Memory B cell (primary cell): ENCODE data around the gene FN3K.
"Not testable (repeated sequence)": the region's sequence is repeated elsewhere in the genome, so short reads cannot be mapped to it uniquely, and the experiment has no call there.

Source experiments
- ATAC-seq: fragments of 150-1000 bp; cut with Tn5 transposase; 2 replicates; pipeline ENCODE4 v1.10.0; 2021; ENCODE audit warnings: low read depth, mild to moderate bottlenecking, moderate library complexity
- DNase-seq, 2 donors: peaks; one replicate each; pipeline ENCODE4 v3.0.0; 2022; ENCODE audit warnings: low spot score in 2 of 2
- H3K27ac Mint-ChIP-seq: one replicate; pipeline ENCODE4 v1.8.0; 2022; ENCODE audit warnings: mild to moderate bottlenecking, moderate library complexity, mixed read lengths
- H3K27me3 Mint-ChIP-seq: one replicate; pipeline ENCODE4 v1.8.0; 2022; ENCODE audit warnings: mixed read lengths
- H3K36me3 Mint-ChIP-seq: one replicate; pipeline ENCODE4 v1.8.0; 2022; ENCODE audit warnings: mild to moderate bottlenecking, mixed read lengths
- H3K4me1 Mint-ChIP-seq: one replicate; pipeline ENCODE4 v1.8.0; 2022; ENCODE audit warnings: mixed read lengths
- H3K4me3 Mint-ChIP-seq: one replicate; pipeline ENCODE4 v1.8.0; 2022; ENCODE audit warnings: mild to moderate bottlenecking, moderate library complexity, mixed read lengths
- H3K9me3 Mint-ChIP-seq: one replicate; pipeline ENCODE4 v1.8.0; 2022; ENCODE audit warnings: mixed read lengths

The FN3K gene

DNA sequence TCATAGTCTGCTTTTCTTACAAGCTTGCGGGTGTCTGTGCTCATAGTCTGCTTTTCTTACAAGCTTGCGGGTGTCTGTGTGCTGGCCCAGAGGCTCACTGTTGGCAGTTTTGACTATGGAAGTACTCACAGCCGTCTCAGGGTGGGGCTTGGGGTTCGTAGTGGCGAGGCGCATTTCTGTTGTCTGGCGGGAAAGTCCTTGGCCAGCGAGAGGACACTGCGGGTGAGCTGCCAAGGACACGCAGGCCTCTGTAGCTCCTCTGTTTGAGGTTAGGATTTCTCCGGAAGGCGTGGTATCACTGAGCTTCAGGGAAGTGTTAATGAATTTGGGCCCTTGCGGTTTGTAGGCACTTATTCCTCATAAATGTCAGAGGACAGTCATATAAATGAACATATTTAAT lies 30.0 kb downstream of the FN3K start:
- Mint-ChIP-seq H3K27me3 (no peaks in the 10 kb centered on the region), H3K4me1 (peaks cover 6% of the 10 kb centered on the region), H3K27ac (no peak overlapping the region), H3K9me3 (no peaks in the 10 kb centered on the region), H3K4me3 (no peak overlapping the region), H3K36me3 (peaks cover 14% of the 10 kb centered on the region)
- no peak for DNase-seq
- no peak for ATAC-seq

DNA sequence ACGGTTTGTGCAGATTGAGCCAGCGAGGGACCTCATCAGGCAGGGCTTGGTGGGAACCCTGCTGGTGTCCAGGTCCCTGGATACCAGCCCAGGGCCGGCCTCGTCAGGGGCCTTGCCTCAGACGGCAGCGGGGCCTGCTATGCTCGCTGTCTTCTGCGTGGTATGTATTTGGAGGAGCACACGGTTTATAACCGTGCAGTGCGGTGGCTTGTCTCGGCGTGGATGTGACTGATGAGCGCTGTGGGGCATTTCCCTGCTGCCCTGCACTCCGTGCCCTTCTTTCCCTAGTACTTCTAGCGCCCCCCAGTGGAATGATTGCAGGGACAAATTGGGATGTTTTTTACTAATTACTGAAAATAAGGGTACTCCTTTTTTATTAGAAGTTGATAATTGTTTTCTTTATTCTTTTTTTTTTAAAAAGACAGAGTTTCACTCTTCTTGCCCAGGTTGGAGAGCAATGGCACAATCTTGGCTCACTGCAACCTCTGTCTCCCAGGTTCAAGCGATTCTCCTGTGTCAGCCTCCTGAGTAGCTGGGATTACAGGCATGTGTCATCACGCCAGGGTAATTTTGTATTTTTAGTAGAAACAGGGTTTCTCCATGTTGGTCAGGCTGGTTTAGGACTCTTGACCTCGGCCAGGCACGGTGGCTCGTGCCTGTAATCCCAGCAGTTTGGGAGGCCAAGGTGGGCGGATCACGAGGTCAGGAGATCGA lies 31.8 kb downstream of the FN3K start:
- no peak for ATAC-seq
- Mint-ChIP-seq H3K9me3 (no peaks in the 10 kb centered on the region), H3K27me3 (no peaks in the 10 kb centered on the region), H3K4me3 (no peak overlapping the region), H3K4me1 (peaks cover 6% of the 10 kb centered on the region), H3K36me3 (peaks cover 13% of the 10 kb centered on the region), H3K27ac (no peak overlapping the region)
- DNase-seq: no peak

DNA sequence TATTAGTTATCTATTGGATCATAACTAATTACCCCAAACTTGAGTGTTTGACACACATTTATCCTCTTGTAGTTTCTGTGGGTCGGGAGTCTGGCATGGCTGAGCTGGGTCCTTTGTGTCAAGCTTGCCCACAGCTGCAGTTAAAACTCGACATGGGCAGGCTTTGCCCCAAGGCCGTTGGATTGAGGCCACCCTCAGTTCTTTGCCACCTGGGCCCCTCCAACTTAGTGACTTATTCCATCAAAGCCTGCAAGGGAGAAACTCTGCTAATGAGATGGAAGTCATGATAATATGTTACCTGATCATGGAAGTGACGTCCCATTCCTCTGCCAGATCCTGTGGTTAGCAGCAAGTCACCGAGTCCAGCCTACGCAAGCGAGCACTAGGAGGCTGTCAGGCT lies 33.6 kb downstream of the FN3K start:
- Mint-ChIP-seq H3K36me3 (peaks cover 13% of the 10 kb centered on the region), H3K4me3 (no peak overlapping the region), H3K4me1 (no peaks in the 10 kb centered on the region), H3K27ac (no peak overlapping the region), H3K9me3 (no peaks in the 10 kb centered on the region), H3K27me3 (no peaks in the 10 kb centered on the region)
- ATAC-seq (no peak), DNase-seq (no peak)

DNA sequence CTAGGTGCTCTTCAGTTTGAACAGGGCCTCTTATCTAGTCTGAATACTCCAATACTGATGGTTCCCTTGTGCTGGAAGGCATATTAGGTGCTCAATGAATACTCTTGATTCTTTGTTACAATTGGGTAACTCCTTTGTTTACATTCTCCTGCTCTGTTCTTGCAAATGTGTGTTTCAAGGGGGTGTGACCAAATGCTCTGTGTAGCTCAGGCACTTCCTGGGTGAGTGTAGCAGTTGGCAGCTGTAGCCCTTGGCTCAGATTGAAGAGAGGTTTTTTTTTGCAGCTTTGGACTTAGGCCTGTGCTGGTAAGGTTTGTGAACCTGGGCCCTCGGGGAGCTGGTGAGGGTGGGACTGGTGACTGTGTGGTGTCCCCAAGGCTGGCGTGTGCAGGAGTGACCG lies 36.6 kb downstream of the FN3K start:
- H3K9me3 Mint-ChIP-seq: no peaks in the 10 kb centered on the region
- no peak overlapping the region for H3K27ac Mint-ChIP-seq
- DNase-seq: no peak
- ATAC-seq: no peak
- H3K36me3 Mint-ChIP-seq: peaks cover 12% of the 10 kb centered on the region
- H3K27me3 Mint-ChIP-seq: no peaks in the 10 kb centered on the region
- H3K4me3 Mint-ChIP-seq: no peak overlapping the region
- peaks cover 7% of the 10 kb centered on the region for H3K4me1 Mint-ChIP-seq

DNA sequence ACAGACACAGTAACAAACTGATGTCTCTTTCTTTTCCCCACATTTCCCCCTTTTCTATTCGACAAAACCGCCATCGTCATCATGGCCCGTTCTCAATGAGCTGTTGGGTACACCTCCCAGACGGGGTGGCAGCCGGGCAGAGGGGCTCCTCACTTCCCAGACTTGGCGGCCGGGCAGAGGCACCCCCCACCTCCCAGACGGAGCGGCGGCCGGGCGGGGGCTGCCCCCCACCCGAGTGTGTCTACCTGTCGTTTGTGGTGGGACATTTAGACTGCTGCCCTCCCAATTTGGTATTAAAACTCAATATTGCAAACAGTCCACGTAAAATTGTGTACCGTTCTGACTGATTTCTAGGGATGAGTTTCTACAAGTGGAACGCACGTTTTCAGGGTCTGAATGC lies 39.0 kb downstream of the FN3K start:
- H3K27me3 Mint-ChIP-seq, H3K9me3 Mint-ChIP-seq, H3K27ac Mint-ChIP-seq, ATAC-seq, DNase-seq, H3K36me3 Mint-ChIP-seq: not testable (repeated sequence)
- Mint-ChIP-seq H3K4me3 (peak overlapping the region; percentile 75), H3K4me1 (peaks cover 12% of the 10 kb centered on the region)

DNA sequence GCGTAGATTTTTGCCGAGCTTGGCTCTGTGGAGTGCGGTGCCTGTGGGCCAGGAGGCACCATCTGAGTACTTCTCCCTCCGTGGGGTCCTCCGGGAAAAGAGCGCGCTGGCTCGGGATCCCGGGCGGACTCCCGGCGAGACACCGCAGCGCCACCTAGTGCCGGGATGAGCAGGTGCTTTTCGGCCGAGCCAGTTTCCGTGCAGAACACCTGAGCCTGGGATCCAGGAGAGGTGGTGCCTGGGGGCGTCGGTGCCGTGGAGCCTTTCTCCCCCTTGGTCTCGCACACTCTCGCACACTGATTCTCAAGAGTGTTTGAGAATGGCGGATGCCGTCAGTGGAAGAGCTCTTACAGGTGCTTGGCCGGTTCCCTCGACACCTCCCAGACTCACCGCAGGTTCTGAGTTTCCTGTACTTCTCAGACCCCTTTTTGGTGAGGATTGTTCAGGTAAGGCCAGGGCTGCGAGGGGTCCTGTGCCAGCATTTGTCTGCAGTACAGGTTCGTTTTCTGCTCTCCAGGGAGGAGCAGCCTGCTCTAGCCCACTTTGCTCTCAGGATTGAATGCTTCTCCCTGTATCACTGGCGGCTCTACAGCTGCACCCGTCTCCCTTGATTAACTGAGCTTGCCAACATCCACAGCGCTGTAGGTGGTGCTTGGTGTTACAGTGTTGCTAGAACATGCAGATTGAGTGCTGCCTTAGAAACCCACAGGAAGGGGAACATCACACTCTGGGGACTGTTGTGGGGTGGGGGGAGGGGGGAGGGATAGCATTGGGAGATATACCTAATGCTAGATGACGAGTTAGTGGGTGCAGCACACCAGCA lies 39.8 kb downstream of the FN3K start:
- no peaks in the 10 kb centered on the region for H3K9me3 Mint-ChIP-seq
- H3K36me3 Mint-ChIP-seq: peaks cover 5% of the 10 kb centered on the region
- ATAC-seq: peak; percentile 93
- H3K27ac Mint-ChIP-seq: peak overlapping the region; percentile 79
- H3K4me3 Mint-ChIP-seq: peak overlapping the region; percentile 75
- H3K27me3 Mint-ChIP-seq: no peaks in the 10 kb centered on the region
- H3K4me1 Mint-ChIP-seq: peaks cover 12% of the 10 kb centered on the region
- peak; percentile 32 to 51 for DNase-seq

DNA sequence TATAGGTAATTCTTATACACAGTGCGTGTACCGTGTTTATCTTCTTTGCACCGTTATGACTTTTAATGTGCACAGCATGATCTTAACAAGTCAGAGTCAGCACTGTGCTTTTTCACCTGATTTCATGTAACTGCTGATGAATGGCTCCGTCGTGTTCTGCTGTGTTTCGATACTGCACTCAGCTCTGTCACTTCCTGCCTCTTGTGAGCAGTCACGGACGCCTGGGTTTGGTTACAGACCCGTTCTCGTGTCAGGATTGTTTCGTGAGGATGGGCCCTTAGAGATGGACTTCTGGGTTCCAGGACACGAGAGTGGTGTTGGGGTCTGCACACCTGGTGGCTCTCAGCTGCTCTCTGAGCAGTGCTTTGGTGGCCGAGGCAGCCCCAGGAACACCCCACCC lies 41.0 kb downstream of the FN3K start:
- H3K27me3 Mint-ChIP-seq: no peaks in the 10 kb centered on the region
- peaks cover 12% of the 10 kb centered on the region for H3K4me1 Mint-ChIP-seq
- DNase-seq (peak in 1 of 2 donors; percentile 32), ATAC-seq (peak; percentile 59)
- H3K27ac Mint-ChIP-seq: peak overlapping the region; percentile 68
- peaks cover 5% of the 10 kb centered on the region for H3K36me3 Mint-ChIP-seq
- no peaks in the 10 kb centered on the region for H3K9me3 Mint-ChIP-seq
- peak overlapping the region; percentile 39 for H3K4me3 Mint-ChIP-seq

DNA sequence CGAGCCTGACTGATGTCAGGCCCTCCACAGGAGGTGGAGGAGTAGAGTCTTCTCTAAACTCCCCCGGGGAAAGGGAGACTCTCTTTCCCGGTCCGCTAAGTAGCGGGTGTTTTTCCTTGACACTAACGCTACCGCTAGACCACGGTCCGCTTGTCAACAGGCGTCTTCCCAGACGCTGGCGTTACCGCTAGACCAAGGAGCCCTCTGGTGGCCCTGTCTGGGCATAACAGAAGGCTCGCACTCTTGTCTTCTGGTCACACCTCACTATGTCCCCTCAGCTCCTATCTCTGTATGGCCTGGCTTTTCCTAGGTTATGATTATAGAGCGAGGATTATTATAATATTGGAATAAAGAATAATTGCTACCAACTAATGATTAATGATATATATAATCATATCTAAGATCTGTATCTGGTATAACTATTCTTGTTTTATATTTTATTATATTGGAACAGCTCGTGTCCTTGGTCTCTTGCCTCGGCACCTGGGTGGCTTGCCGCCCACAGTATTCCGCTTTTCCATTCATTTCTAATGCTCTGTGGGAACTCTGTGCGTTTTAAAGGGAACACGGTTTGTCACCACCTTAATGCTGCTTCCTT lies 42.5 kb downstream of the FN3K start:
- not testable (repeated sequence) for H3K27me3 Mint-ChIP-seq

DNA sequence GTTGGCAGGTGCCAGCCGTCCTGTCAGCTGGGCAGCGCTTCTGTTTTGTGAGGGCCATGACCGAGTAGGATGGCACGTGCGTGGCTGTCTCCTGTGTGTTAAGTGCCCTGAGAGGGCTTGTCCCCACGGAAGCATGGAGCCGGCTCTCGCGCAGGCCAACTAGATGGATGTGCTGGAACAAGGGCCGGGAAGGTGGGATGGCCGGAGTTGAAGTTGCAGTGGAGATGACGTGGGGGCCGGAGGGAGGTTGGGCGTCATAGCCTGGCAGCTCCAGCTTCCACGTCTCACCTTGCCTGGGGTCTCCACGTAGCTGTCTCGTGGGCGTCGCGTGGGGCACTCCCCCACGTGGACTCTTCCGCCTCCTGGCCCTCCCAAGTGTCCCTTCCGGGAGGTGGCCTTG lies 44.1 kb downstream of the FN3K start:
- H3K27me3 Mint-ChIP-seq: no peaks in the 10 kb centered on the region
- peaks cover 9% of the 10 kb centered on the region for H3K36me3 Mint-ChIP-seq
- no peak overlapping the region for H3K4me3 Mint-ChIP-seq
- no peaks in the 10 kb centered on the region for H3K9me3 Mint-ChIP-seq
- no peak overlapping the region for H3K27ac Mint-ChIP-seq
- DNase-seq: no peak
- H3K4me1 Mint-ChIP-seq: peaks cover 16% of the 10 kb centered on the region
- no peak for ATAC-seq

More for the DNA sequence above, 42.5 kb downstream of the FN3K start:
- not testable (repeated sequence) for ATAC-seq, H3K9me3 Mint-ChIP-seq, H3K27ac Mint-ChIP-seq, H3K4me3 Mint-ChIP-seq, H3K36me3 Mint-ChIP-seq, DNase-seq
- H3K4me1 Mint-ChIP-seq: peaks cover 16% of the 10 kb centered on the region

DNA sequence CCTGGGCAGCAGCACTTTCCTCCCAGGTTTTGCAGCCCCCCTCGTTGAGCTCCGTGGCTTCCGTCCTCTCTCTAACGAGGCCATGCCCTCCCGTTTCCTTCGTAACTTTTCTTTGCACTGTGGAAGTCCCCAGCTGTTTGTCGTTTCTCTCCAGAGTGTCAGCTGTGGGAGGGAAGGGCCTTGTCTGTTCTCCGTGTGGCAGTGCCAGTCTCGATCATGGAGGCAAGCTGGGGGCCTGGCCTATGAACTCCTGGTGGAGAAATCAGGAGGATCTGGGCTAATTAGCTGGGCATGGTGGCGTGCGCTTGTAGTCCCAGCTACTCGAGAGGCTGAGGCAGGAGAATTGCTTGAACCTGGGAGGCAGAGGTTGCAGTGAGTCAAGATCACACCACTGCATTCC lies 44.8 kb downstream of the FN3K start:
- DNase-seq (no peak), ATAC-seq (no peak)
- Mint-ChIP-seq H3K36me3 (peaks cover 9% of the 10 kb centered on the region), H3K27ac (no peak overlapping the region), H3K4me3 (no peak overlapping the region), H3K9me3 (no peaks in the 10 kb centered on the region), H3K4me1 (peaks cover 16% of the 10 kb centered on the region), H3K27me3 (no peaks in the 10 kb centered on the region)

DNA sequence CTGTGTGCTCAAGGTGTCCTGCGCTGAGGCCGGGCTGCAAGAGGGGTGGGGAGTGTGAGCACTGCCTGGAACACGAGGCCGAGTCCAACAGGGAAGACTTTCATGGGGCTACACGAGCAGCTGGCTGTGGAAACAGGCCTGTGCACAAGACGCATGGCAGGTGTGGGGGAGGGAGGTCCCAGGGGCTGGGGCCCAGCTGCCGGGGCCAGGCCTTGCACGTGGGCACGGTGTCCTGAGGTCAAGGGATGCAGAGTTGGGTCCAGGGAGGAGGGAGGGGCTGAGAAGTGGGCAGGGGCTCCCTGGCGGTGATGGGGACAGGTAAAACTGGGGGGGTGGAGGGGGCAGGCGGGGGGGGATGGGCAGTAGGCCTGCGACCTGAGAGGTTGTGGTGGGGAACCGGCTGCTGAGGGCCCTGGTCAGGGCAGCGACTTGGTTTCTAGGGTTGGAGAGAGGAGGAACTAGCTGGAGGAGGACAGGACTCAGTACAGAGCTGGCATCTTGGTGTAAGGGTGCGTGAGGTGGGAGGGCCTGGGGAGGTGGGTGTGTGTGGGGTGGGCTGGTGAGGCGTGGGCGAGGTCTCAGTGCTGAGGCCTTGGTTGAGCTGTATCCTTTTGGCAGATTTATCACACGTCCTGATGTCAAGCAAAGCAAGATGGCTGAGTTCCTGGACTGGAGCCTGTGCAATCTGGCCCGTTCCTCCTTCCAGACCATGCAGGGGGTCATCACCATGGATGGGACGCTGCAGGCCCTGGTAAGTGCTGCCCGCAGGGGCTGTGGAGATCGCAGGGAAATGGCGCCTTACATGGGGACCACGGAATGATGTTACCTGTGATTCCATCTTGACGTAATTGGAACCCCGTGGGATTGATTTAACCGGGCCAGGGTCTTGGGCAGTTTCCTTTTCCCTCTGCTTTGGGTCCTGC lies 45.8 kb downstream of the FN3K start:
- Mint-ChIP-seq H3K4me3 (no peak overlapping the region), H3K27me3 (no peaks in the 10 kb centered on the region), H3K27ac (no peak overlapping the region), H3K4me1 (peaks cover 12% of the 10 kb centered on the region), H3K9me3 (no peaks in the 10 kb centered on the region), H3K36me3 (peaks cover 9% of the 10 kb centered on the region)
- ATAC-seq: no peak
- DNase-seq: no peak

DNA sequence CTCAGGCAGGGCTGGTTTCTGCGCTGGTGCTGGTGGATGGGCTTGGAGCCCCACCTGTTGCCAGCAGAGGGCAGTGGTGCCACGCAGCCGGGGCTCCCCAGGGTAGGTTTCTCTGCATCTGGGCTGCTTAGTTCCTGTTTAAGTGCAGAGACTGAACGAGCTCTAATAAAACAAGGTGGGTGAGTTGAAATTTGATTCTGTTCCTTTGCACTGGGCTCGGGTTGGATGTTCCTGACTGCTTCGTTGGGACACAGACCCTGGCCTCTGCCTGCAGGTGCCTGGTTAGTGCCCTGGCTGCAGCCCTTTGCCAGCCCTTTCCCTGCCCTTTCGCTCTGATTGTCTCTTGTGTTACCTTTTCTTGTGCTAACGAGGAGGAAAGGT lies 46.5 kb downstream of the FN3K start:
- Mint-ChIP-seq H3K27me3 (no peaks in the 10 kb centered on the region), H3K4me3 (no peak overlapping the region), H3K36me3 (peaks cover 9% of the 10 kb centered on the region), H3K27ac (no peak overlapping the region), H3K9me3 (no peaks in the 10 kb centered on the region), H3K4me1 (peaks cover 8% of the 10 kb centered on the region)
- DNase-seq (peak; percentile 92 to 93), ATAC-seq (peak; percentile 100)

DNA sequence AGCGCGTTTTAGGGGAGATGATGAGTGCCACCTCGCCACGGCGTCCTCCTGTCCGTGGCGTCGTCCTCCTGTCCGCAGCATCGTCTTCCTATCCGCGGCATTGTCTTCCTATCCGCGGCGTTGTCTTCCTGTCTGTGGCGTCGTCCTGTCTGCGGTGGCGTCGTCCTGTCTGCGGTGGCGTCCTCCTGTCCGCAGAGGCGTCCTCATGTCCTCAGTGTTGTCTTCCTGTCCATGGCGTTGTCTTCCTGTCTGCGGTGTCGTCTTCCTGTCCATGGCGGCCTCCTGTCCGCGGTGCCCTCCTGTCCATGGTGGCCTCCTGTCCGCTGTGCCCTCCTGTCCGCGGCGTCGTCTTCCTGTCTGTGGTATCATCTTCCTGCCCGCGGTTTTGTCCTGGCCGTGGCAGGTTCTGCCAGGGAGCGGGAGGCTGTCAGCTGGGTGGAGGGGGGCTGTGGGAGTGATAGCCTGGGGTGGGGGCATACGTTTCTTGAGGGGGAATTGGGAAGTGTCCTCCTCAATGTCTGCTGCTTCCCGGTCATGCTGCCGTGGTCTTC lies 47.3 kb downstream of the FN3K start:
- Mint-ChIP-seq H3K9me3 (no peaks in the 10 kb centered on the region), H3K27me3 (no peaks in the 10 kb centered on the region), H3K4me3 (no peak overlapping the region), H3K36me3 (peaks cover 5% of the 10 kb centered on the region), H3K4me1 (peaks cover 3% of the 10 kb centered on the region), H3K27ac (no peak overlapping the region)
- DNase-seq (no peak), ATAC-seq (no peak)
